Astrocyte of the spinal cord (primary cell): ENCODE measurements around the gene MDFIC.

Experiments
- DNase-seq: peaks from one replicate; pipeline ENCODE4 v3.0.0; 2011; ENCODE audit warnings: low read depth, low spot score
- H3K4me3 ChIP-seq: 2 replicates; pipeline ENCODE4 v1.5.1; 2011; ENCODE audit warnings: low read depth, mild to moderate bottlenecking, low read length, moderate library complexity
- CTCF ChIP-seq: IDR thresholded peaks from 2 replicates; pipeline ENCODE4 v1.5.1; 2012; ENCODE audit warnings: low read depth, mild to moderate bottlenecking, low read length, inconsistent platforms
- in situ Hi-C: cut with HindIII; loops from 2 replicates; pipeline ENCODE4 v1.10.0; 2017; ENCODE audit warnings: low sequenced_read_pairs

Gene MDFIC

GRCh38 chr7:115013886-115014285 is 92.0 kb downstream of the MDFIC start:
- H3K4me3 ChIP-seq, result no peak overlapping the region
- TF ChIP-seq CTCF, result no peak
- DNase-seq, result no peak
- in situ Hi-C loops, result no loop called here

- no peak overlapping the region for H3K4me3 ChIP-seq
- no peak for DNase-seq
- TF ChIP-seq CTCF, result no peak
- in situ Hi-C loops, result no loop called here
Measured at GRCh38 chr7:115014794-115015193, 92.9 kb downstream of the MDFIC start.

GRCh38 chr7:115015619-115016018 is 93.7 kb downstream of the MDFIC start:
- in situ Hi-C loops, result no loop called here
- TF ChIP-seq CTCF, result no peak
- H3K4me3 ChIP-seq, result no peak overlapping the region
- peak; percentile 34 for DNase-seq

GRCh38 chr7:115019882-115020605 is 98.2 kb downstream of the MDFIC start:
- in situ Hi-C loops, result no loop called here
- no peak for TF ChIP-seq CTCF
- H3K4me3 ChIP-seq, result no peak overlapping the region
- no peak for DNase-seq

- no peak for TF ChIP-seq CTCF
- in situ Hi-C loops, result no loop called here
- no peak for DNase-seq
- no peak overlapping the region for H3K4me3 ChIP-seq
Measured at GRCh38 chr7:115023219-115023618, 101.3 kb downstream of the MDFIC start.

- in situ Hi-C loops, result no loop called here
- TF ChIP-seq CTCF, result no peak
- DNase-seq, result no peak
- H3K4me3 ChIP-seq, result no peak overlapping the region
Measured at GRCh38 chr7:115024276-115024675, 102.4 kb downstream of the MDFIC start.
